Muscle of leg (tissue), 11 donors: Measurements from ENCODE around the gene CSDE1. TPM values are rescaled to one million over a fixed set of nuclear protein-coding genes. Genes with fewer than 3 reads are reported as not detected.

Experiments
- DNase-seq: peaks from one replicate; pipeline ENCODE4 v3.0.0; 2013
- H3K27ac ChIP-seq: one replicate; pipeline ENCODE4 v1.5.1; 2013; ENCODE audit warnings: mild to moderate bottlenecking, low read length, control low read depth
- H3K27me3 ChIP-seq: one replicate; pipeline ENCODE4 v1.6.1; 2013; ENCODE audit warnings: low read length; ENCODE audit not compliant: control insufficient read depth, insufficient read depth
- H3K36me3 ChIP-seq: one replicate; pipeline ENCODE4 v1.6.1; 2013; ENCODE audit warnings: low read length; ENCODE audit not compliant: control insufficient read depth, insufficient read depth
- H3K4me1 ChIP-seq: one replicate; pipeline ENCODE4 v1.6.1; 2013; ENCODE audit warnings: low read length; ENCODE audit not compliant: control insufficient read depth, insufficient read depth
- H3K4me3 ChIP-seq: one replicate; pipeline ENCODE4 v1.5.1; 2013; ENCODE audit warnings: low read length, control low read depth
- H3K9me3 ChIP-seq: replicated peaks from 2 replicates; pipeline ENCODE4 v1.6.1; 2013; ENCODE audit warnings: low read depth, low read length; ENCODE audit not compliant: control insufficient read depth
- WGBS: methylation state at CpG from one replicate; pipeline ENCODE4 v1.1.5; 2013; ENCODE audit warnings: missing lambda C conversion rate; ENCODE audit not compliant: insufficient coverage; 5-methylcytosine and 5-hydroxymethylcytosine counted together
- polyA plus RNA-seq, 8 donors: library from polyadenylated mRNA; unstranded; fragments of 120-200 nt; gene quantifications; one replicate each; pipeline versions ENCODE4 v1.2.1 to v1.2.3, GENCODE V29; 2013; ENCODE audit warnings: inconsistent platforms in 1 of 8, low replicate concordance in 1 of 8; ENCODE audit not compliant: insufficient read length in 8 of 8, insufficient read depth in 1 of 8
- total RNA-seq: library from RNA; stranded (reverse); fragments of 120-200 nt; gene quantifications from one replicate; pipeline ENCODE4 v1.2.4, GENCODE V29; 2013

Gene CSDE1
- total and polyA plus RNA-seq, 9 donors, result 328 to 448 (median 393) TPM

- Histone ChIP-seq H3K27me3 (peaks cover 3% of the 10 kb centered on the region), H3K9me3 (no peaks in the 10 kb centered on the region), H3K27ac (peak overlapping the region; percentile 77), H3K4me1 (peaks cover 5% of the 10 kb centered on the region), H3K36me3 (no peaks in the 10 kb centered on the region), H3K4me3 (peak overlapping the region; percentile 83)
- DNase-seq, result peak; percentile 14
- WGBS, result 20% methylated on average over 5 of the region's 13 CpGs
Observed at GRCh38 chr1:114668784-114669561, 88.8 kb downstream of the CSDE1 start.

- H3K9me3 ChIP-seq, result no peaks in the 10 kb centered on the region
- WGBS, result 33% methylated on average over 1 of the region's 4 CpGs
- H3K27me3 ChIP-seq, result peaks cover 3% of the 10 kb centered on the region
- no peaks in the 10 kb centered on the region for H3K36me3 ChIP-seq
- H3K27ac ChIP-seq, result no peak overlapping the region
- no peak overlapping the region for H3K4me3 ChIP-seq
- peaks cover 5% of the 10 kb centered on the region for H3K4me1 ChIP-seq
- no peak for DNase-seq
Observed at GRCh38 chr1:114668373-114668772, 89.4 kb downstream of the CSDE1 start.

GRCh38 chr1:114666954-114667353 is 90.8 kb downstream of the CSDE1 start:
- Histone ChIP-seq H3K27me3 (peaks cover 2% of the 10 kb centered on the region), H3K4me3 (no peak overlapping the region), H3K4me1 (peaks cover 5% of the 10 kb centered on the region), H3K9me3 (no peaks in the 10 kb centered on the region), H3K36me3 (no peaks in the 10 kb centered on the region), H3K27ac (no peak overlapping the region)
- no peak for DNase-seq
- 84% methylated on average over 2 of the region's 3 CpGs for WGBS

Other genes with a start within 250 kb of the CSDE1 start
- gene TRIM33, start 246.8 kb downstream of the CSDE1 start, total RNA-seq, result 26.2 TPM
- 10 to 100 TPM; 14.3 to 22.6 (median 17.9) TPM for gene TRIM33, start 246.8 kb downstream of the CSDE1 start, polyA plus RNA-seq
- gene BCAS2, start 176.4 kb downstream of the CSDE1 start, total RNA-seq, result 27.3 TPM
- gene BCAS2, start 176.4 kb downstream of the CSDE1 start, polyA plus RNA-seq, result 10 to 100 TPM; 21.0 to 31.9 (median 26.2) TPM
- 7.4 TPM for gene DENND2C, start 87.9 kb downstream of the CSDE1 start, total RNA-seq
- gene DENND2C, start 87.9 kb downstream of the CSDE1 start, polyA plus RNA-seq, result 1 to 10 TPM; 2.7 to 9.0 (median 5.0) TPM
- 49.3 TPM for gene AMPD1, start 62.4 kb downstream of the CSDE1 start, total RNA-seq
- 10 to 100 TPM; 36.6 to 96.8 (median 57.7) TPM for gene AMPD1, start 62.4 kb downstream of the CSDE1 start, polyA plus RNA-seq
- gene NRAS, start 41.2 kb downstream of the CSDE1 start, total RNA-seq, result 46.2 TPM
- 10 to 100 TPM; 36.2 to 56.6 (median 50.8) TPM for gene NRAS, start 41.2 kb downstream of the CSDE1 start, polyA plus RNA-seq
- gene SIKE1, start 22.7 kb upstream of the CSDE1 start, total RNA-seq, result 60.4 TPM
- 10 to 100 TPM; 18.7 to 34.2 (median 27.1) TPM for gene SIKE1, start 22.7 kb upstream of the CSDE1 start, polyA plus RNA-seq
- gene SYCP1, start 96.9 kb upstream of the CSDE1 start, total RNA-seq, result not detected
- gene SYCP1, start 96.9 kb upstream of the CSDE1 start, polyA plus RNA-seq, result not detected